ENCODE measurements around the gene GALNTL6. TPM values are rescaled to one million over a fixed set of nuclear protein-coding genes. Genes with fewer than 3 reads are reported as not detected.

The GALNTL6 gene
- total and polyA plus RNA-seq, 2 donors (not counting 3 experiments of a cell fraction or from before 2014, with no cell fraction given) = not detected

- Histone ChIP-seq H3K4me3 (replicated peaks in 1 of 3; ENCODE audit: insufficient read depth in 1 of 3, low read depth in 1 of 3, low read length in 3 of 3) (no peak overlapping the region), H4K20me1 (replicated peaks; ENCODE audit: control insufficient read depth, extremely low read depth, insufficient read depth, low read length) (no peaks in the 10 kb centered on the region), H2AFZ (ENCODE audit: low read depth, low read length) (no peak overlapping the region), H3K9me3 (replicated peaks; ENCODE audit: control insufficient read depth, insufficient read depth, low read length) (no peaks in the 10 kb centered on the region), H3K36me3 (ENCODE audit: control insufficient read depth in 2 of 2, extremely low read depth in 1 of 2, insufficient read depth in 2 of 2, low read length in 2 of 2) (no peaks in the 10 kb centered on the region), H3K9me1 (replicated peaks; ENCODE audit: control insufficient read depth, extremely low read depth, insufficient read depth, low read length) (no peaks in the 10 kb centered on the region), H3K27me3 (ENCODE audit: control insufficient read depth in 2 of 2, insufficient read depth in 2 of 2, low read length in 2 of 2) (no peaks in the 10 kb centered on the region), H3K4me1 (ENCODE audit: control insufficient read depth, extremely low read depth, insufficient read depth, low read length) (no peaks in the 10 kb centered on the region), H3K4me2 (ENCODE audit: insufficient read depth, low read length) (no peak overlapping the region), H3K79me2 (ENCODE audit: control insufficient read depth, insufficient read depth, low read length) (no peaks in the 10 kb centered on the region), H3K9ac (replicated peaks; ENCODE audit: extremely low read depth, insufficient read depth, low read length) (no peak overlapping the region), H3K27ac (ENCODE audit: insufficient read depth, low read depth, low read length) (no peak overlapping the region)
- dilution Hi-C loops (cut with MboI; ENCODE audit: extremely low pct_ligation_motif_present, low sequenced_read_pairs) (no loop called here), intact Hi-C loops (cut with micrococcal nuclease) (no loop called here)
- FAIRE-seq (no peak), DNase-seq (ENCODE audit: low read depth, low spot score) (no peak)
- TF ChIP-seq POLR2AphosphoS5 (IDR thresholded peaks at IDR 0.05; ENCODE audit: insufficient read depth, low read depth, low read length) = no peak
- TF ChIP-seq MYC (IDR thresholded peaks at IDR 0.05; ENCODE audit: low read depth, low read length) = no peak
- TF ChIP-seq GATA2 (IDR thresholded peaks at IDR 0.05; ENCODE audit: insufficient read depth, insufficient read length, low read depth, low read length) = no peak
- TF ChIP-seq MAX (IDR thresholded peaks at IDR 0.05; ENCODE audit: insufficient read depth, insufficient read length) = no peak
- no peak for TF ChIP-seq POLR2A (IDR thresholded peaks at IDR 0.05; ENCODE audit: low read depth, low read length)
- no peak for TF ChIP-seq JUN (IDR thresholded peaks at IDR 0.05; ENCODE audit: borderline replicate concordance, insufficient read depth, insufficient read length, low read depth)
- no peak for TF ChIP-seq CTCF (IDR thresholded peaks at IDR 0.05; ENCODE audit: extremely low read depth in 1 of 2, insufficient read depth in 1 of 2, low read depth in 1 of 2, low read length in 2 of 2)
- no peak for TF ChIP-seq EZH2 (IDR thresholded peaks at IDR 0.05; ENCODE audit: borderline replicate concordance, low read depth, low read length, severe bottlenecking)
- TF ChIP-seq FOS (IDR thresholded peaks at IDR 0.05; ENCODE audit: borderline replicate concordance, insufficient read depth, low read length) = no peak
- CTCF ChIA-PET = no interaction called here
- BruUV-seq (replicated peaks) = no TSS peak
- POLR2A ChIA-PET = no interaction called here
Observed at GRCh38 chr4:171983935-171984805, 171.0 kb downstream of the GALNTL6 start.

Data from endothelial cell of umbilical vein (primary cell).